ENCODE results near the gene PSAP. TPM values are rescaled to one million over a fixed set of nuclear protein-coding genes. Genes with fewer than 3 reads are reported as not detected.

Gene PSAP
- total RNA-seq, 2 donors from 2014 or later, result 517 to 807 TPM

DNA sequence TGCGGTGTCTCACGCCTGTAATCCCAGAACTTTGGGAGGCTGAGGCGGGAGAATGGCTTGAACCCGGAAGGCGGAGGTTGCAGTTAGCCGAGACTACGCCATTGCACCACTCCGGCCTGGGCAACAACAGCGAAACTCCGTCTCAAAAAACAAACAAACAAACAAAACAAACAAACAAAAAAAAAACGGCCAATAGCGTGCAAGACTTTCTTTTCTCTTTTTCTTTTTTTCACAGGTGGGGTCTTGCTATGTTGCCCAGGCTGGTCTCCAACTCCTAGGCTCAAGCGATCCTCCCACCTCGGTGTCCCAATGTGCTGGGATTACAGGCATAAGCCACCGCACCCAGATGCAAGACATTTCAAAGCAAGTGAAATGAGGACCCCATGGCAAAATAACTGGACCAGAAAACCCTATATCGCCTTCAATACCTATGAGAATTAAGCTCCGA lies 1.6 kb downstream of the PSAP start:
- intact Hi-C loops (cut with DNase I, micrococcal nuclease), result no loop called here
- ATAC-seq (no peak), DNase-seq (no peak)

DNA sequence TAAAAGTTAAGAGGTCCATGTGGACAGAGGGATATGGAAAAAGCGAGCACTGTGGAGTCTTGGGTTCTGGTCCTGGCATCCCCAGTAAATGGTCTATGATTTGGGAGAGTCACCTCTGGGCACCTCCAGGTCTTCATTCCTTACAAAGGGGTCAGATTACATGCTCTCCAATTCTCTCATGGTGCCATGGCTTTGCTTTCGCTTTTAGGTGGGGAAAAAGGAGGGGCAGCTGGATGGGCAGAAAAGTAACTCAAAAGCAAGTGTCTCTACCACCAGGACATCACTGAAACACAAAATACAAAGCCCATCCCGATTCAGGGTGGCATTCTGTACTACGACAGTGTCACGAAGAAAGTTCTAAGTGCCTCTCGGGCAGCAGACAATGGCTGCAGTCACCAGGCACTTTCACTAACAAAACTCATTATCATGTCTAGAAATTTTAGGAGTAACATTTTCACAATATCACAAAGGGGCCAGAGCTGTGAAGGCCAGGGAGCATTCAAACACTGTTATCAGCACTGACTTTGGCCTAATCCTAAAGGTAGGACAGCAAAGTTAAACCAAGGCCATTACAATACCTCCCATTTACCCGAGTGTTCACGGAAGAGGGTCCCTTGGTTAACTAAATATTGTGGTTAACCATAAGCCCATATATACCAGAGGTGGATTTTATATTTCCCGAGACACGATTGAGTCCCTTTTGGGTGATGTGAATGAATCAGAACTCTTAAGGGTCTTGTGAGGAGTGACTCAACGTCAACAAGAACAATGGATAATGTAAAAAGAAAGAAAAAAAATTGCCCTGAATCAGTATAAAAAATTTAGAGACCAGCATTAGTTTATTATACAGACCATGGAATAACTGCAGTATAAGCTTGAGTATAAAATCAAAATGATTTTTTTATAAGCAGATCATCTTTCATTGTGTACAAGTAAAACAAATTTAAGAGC lies 2.5 kb downstream of the PSAP start:
- intact Hi-C loops (cut with DNase I, micrococcal nuclease), result no loop called here
- ATAC-seq, result no peak
- no peak for DNase-seq

DNA sequence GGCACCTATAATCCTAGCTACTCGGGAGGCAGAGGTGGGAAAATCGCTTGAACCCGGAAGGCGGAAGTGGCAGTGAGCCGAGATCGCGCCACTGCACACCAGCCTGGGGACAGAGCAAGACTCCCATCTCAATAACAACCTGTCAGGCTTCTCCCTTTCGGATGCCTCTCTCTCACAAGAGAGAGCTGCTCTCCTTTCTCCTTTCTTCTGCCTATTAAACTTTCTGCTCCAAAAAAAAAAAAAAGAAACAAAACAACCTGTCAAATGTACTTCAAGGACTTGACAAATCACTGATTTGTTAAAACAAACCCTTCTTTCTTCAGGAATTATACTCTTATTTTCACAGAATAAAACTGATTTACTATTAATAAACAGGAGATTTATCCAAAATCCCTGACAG lies 3.6 kb downstream of the PSAP start:
- ATAC-seq (no peak), DNase-seq (no peak)
- intact Hi-C loops (cut with DNase I, micrococcal nuclease), result no loop called here

DNA sequence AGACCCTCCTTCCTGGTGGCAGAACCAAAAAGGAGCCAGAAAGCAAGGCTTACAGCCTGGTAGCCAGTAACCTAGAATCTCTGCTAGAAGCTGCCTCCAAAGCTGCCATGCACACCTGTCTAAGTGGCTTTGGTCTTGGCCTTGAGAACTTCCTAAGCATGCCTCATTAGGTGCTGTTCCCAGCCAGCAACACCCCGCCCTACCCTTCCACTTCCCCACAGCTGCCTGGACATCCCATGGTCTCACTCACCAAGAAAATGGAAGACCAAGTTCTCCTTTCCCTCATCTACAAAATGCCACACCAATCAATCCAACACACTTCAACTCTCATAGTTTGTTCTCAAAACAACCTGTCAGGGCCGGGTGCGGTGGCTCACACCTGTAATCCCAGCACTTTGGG lies 4.2 kb downstream of the PSAP start:
- no peak for DNase-seq
- no peak for ATAC-seq
- intact Hi-C loops (cut with DNase I, micrococcal nuclease), result no loop called here

DNA sequence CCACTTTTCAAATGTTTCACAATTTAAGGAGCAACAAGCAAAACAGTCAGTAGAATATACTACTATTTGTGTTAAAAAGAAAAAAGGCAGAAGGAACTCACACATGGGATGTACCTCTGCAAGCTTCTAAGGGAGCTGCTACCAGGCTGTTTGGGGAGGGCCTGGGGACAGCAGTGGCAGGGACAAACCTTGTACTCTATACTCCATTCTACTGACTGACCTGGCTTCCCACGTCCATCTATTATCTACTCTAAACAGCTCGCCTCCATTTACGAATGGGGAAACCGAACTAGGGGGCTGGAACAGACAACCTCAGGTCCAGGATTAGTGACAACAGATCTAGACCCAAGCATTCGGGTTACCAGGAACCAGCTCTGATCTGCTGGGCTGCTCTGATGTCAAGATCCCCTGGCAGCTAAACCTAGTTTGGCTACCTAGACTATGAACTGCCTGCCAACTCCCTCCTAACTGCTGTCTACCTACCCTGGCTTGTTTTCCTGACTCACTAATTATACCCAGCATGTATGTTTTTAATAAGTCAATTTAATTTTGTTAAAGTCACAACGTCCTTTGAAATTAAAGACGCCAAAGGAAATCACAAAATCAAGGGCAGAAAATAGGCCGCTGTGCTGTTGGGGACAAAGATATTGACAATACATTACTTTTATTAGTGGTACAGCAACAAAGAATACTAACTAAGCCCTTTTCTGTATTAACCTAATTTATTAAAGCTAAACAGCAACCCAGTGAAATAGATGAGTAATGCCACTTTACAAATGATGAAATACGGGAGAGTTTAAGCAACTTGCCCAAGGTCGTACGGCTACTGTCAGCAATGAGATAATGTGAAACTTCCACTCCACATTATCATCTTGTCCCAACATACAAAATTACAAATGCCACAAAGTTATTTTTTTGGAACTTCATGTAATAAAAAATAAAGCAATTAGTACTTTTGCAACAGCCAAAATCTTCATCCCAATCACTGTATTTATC lies 5.3 kb downstream of the PSAP start:
- ATAC-seq (no peak), DNase-seq (no peak)
- intact Hi-C loops (cut with DNase I, micrococcal nuclease), result no loop called here

DNA sequence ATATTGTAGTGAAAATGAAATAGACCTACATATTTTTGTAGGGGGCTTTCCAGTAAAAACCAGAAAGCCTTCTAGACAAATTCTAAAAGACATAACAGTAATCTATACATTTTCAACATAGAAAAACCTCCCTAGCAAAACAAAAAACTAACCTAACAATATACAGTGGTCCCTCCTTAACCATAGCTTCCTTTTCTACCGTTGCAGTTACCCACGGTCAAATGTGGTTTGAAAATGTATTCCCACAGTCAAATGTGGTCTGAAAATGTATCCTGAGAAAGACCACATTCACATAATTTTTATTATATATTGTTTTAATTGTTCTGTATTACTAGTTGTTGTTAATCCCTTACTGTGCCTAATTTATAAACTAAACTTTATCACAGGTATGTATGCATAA lies 6.4 kb downstream of the PSAP start:
- ATAC-seq (no peak), DNase-seq (no peak)
- intact Hi-C loops (cut with DNase I, micrococcal nuclease), result no loop called here

DNA sequence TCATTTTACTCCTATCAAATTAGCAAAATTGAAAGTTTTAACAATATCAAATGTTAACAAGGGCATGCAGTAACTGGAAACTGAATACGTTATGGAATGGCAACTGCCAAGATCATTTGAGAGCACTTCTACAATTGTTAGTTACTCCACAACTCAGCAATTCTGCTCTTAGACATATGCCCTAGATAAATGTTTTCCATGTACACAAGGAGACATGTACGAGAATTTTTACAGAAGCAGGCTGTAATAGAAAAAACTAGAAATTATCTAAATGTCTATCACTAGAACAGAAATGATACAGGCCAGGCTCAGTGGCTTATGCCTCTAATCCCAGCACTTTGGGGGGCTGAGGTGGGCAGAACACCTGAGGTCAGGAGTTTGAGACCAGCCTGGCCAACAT lies 7.0 kb downstream of the PSAP start:
- intact Hi-C loops (cut with DNase I, micrococcal nuclease), result no loop called here
- DNase-seq (no peak), ATAC-seq (no peak)

DNA sequence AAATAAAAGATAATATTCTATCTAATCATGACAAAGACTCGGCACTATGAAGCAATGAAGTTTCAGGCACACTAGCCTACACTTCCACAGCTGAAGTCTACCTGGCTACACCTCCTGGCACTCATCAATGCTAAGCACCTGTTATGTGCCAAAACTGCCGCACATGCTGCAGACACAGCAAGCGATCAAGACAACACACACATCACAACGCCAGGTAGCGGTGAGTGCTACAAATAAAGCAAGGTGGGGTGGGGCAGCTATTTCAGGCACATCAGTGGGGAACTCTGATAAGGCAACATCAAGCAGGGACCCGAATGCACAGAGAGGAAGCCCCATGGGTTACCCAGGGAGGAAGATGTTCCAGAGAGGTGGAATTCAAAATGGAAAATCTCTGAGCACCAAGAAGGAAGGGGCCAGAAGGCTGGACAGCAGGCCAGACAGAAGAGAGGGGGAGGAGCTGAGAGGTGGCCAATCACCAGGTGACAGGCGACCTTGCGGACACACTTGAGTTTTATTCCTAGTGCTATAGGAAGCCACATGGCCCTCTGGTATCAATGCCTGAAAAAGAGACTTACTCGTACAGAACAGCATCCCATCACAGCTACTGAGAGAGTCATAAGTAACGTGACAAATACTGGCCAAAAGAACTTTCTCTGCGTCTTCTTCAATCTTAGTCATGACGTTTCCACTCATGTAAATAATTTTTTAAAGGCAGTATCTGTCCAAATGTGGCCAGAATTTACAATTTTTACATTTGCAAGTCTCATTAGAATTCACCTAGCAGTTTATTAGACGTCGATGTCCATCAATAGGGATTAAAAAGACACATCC lies 8.0 kb downstream of the PSAP start:
- DNase-seq (no peak), ATAC-seq (no peak)
- intact Hi-C loops (cut with DNase I, micrococcal nuclease), result no loop called here

DNA sequence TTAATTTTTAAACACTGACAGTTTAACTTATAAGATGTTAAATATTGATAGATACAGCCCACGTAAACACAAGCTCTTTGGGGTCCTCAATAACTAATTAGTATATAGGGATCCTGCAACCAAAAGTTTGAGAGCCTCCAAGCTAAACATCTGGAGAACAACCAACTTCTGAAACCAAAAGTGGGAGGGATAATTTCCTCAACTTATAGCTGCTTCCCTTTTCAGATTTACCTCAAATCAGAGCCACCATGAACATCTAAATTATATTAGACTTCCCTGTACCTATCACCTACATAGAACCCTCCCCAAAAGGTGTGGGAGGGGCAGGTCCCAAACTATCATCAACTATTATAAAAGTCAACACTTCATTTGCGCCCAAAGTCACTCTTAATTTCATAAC lies 8.6 kb downstream of the PSAP start:
- intact Hi-C loops (cut with DNase I, micrococcal nuclease), result no loop called here
- ATAC-seq (no peak), DNase-seq (no peak)

DNA sequence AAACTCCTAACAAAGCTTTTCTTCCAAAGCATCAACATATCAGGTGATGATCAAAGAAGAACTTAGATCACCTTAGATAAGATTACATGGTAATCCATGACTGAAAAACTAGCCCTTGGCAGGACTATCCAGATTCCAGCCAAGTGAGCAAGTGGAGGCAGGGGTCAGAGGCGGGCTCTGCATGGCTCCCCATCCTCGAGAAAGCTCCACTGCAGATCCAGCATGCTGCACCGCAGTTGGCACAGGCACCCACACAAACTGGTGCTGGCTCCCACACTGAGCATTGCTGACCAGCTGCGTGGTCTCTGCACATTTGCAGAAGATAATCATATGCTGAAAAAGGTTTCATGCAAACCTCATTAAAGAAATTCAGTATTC lies 10.1 kb downstream of the PSAP start:
- intact Hi-C loops (cut with DNase I, micrococcal nuclease), result no loop called here
- ATAC-seq (no peak), DNase-seq (no peak)

DNA sequence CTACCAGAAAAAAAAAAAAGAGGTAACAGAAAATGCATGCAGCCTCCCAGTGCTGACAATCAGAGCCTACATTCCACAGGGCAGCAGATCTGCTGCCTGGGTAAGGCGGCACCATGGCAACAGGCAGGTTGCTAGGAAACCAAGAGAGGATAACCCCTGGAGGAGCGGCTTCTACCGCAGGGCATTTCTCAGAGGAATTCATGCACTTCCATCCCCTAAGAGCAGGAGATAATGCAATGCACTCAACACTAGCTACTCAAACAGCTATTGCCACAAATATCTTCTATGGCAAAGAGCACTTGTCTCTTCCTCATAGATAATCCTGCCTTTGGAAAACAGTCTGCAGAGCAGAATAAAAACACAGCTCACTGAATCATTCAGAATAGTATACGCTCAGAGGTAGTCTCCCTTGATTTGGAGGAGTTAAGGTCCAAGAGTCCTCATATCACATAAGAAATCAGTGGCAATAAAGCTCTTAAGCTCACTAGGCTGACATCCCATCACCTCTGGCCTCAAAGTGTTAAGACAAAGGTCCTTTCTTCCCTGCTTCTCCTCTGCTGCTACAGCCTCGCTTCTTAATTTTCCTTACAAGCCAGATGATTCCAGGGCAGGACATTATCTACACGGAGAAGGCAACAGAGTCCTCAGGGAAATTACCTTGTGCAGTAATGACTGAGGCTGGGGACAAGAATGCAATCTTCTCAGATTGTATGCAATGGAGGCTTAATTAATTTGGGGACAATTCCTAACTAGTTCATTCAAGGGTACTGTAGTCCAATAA lies 10.7 kb downstream of the PSAP start:
- intact Hi-C loops (cut with DNase I, micrococcal nuclease), result no loop called here
- DNase-seq (peak; percentile 68 to 73), ATAC-seq (peak; percentile 78)

DNA sequence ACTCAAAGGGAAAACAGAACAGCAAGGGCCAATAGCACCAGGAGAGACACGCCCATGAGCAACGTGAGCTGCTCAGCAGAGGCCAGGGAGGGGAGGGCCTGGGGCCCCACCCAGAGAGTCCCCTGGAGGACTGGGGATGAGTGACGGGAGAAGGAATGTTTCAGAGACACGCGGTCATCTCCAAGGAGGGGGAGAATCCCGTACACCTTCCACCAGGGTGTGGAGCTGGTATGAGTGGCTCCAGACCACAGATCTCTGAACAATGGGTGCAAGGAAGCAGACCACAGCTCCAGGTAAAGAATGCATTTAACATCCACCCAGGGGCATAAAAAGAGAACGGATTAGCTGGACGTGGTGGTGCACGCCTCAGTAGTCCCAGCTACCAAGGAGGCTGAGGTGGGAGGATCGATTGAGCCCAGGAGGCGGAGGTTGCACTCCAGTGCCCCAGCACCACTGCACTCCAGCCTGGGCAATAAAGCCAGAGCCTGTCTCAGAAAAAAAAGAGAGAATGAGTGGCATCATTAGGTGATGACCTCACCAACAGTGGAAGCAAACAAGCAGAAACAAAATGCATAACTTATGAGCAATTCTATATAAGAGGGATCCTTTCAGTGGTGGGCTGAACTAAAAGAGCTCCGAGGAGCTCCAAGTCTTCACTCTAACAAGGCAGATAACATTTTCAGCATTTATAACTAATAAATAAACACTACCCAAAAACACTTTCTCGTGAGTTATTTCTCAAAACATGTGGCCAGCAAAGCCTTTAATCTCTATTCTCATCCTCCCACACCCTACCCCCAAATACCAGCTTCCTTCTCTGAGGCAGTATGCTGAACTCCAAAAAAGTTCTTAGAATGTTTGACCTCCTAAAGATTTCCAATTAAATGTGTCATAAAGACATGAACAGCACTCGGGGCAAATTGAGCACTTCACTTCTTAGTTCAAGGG lies 12.5 kb downstream of the PSAP start:
- ATAC-seq (peak; percentile 49), DNase-seq (no peak)
- intact Hi-C loops (cut with DNase I, micrococcal nuclease), result loop anchor here in 1 of 2 donors (10.0 kb wide), 1 partner anchor 56 kb away; no protein-coding TSS in a partner anchor

DNA sequence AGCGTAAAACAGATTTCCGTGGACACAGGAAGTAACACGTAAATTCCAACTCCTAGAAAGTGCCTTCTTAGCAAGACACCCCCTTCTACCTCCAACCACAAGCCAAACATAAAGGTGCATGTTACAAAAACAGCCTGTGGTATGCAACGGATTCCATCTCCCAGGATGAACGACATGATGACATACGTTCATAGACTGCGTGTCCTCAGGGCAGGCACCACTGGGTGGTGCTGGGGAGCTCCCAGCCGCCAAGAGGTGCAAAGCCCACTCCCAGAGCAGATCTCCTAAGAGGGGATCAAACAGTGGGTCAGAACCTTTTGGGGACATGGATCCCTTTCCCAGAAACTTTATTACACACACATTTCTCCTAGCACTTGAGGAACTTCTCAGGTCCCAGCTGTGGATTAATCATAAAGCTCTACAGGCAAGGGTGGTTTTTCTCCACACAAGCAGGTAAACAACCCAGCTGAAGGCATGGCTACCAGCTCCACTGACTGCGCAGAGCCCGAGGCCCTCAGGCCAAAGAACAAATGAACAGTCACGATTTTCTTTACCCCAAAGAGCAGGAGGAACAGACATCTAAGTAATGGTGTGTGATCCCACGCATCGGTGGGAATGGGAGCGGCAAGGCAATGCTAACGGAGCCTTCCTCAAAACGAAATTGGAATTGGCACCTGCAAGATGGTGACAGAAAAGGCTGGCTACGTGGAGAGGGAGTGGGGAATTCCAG lies 13.8 kb downstream of the PSAP start:
- intact Hi-C loops (cut with DNase I, micrococcal nuclease), result loop anchor here in 1 of 2 donors (10.0 kb wide), 1 partner anchor 58 kb away; no protein-coding TSS in a partner anchor

DNA sequence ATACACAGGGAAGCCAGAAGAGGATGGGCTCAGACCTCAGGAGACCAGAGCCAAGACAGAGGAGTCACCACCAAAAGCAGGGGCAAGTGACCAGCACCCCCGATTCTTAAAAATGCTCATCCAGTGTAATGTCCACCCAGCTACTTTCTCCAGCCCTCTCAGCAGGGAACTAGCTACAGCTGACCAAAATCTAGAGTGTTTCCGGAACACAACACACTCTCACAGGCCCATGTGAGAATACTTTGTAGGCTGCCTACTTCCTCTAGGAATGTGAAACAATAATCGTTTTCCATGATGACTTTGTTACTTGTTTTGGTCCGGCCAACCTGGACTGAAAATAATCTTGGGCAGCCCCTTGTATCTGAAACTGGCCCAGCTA lies 14.5 kb downstream of the PSAP start:
- DNase-seq (no peak), ATAC-seq (no peak)
- intact Hi-C loops (cut with DNase I, micrococcal nuclease), result loop anchor here in 1 of 2 donors (10.0 kb wide), 1 partner anchor 58 kb away; no protein-coding TSS in a partner anchor

More for the DNA sequence above, 13.8 kb downstream of the PSAP start:
- DNase-seq, result no peak
- ATAC-seq, result no peak

DNA sequence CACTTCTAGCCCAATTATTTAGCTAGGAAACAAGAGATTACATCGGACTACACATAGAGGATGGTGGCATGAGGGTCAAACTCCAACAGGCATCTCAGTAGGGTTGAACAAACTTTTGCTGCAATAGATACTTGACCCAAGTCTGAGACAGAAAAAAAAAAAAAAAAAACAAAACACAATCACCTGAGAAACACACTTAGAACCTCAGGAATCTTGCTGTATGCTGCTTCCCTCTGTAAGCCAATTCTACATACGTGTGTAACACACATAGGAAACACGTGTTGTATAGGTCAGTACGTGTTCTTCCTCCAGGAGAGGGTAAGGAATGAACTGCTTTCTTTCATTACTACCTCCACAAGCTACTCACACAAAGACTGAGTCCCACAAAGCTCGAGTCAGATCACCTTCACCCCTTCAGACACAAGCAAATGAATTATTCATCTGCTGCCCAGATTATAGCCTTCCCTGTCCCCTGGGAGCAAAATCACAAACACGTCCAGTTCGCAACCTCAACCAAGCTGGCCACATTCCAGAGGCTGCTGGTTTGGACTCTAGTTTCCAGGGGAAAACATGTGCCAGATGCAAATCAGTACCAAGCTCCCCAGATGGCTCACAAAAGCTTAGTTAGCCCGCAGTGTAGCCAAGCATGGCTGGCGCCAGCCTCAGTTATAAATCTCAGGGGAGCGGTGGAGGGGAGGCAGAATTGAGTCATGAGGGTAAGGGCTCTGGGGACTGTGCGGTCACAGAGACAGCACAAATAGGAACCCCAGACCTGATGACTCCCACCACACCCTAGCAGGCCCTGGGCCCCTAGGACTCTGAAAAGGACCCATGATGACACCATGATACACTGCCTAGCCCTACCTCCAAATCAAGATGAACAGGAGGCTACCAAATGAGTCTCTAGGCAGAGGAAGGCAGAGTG lies 15.1 kb downstream of the PSAP start:
- DNase-seq (peak in 1 of 2 donors; percentile 49), ATAC-seq (no peak)
- intact Hi-C loops (cut with DNase I, micrococcal nuclease), result loop anchor here in 1 of 2 donors (10.0 kb wide), 1 partner anchor 59 kb away; no protein-coding TSS in a partner anchor

Measured in left colon (tissue), 2 donors.